NCI-H748 (cell line): ENCODE measurements around the gene IFT88.

ENCODE experiments used
- DNase-seq: peaks from one replicate; lab custom pipeline; 2025; ENCODE audit not compliant: unreplicated experiment; lab: John Stamatoyannopoulos, UW

IFT88 gene

GRCh38 chr13:20684546-20684945 is 117.6 kb downstream of the IFT88 start:
- DNase-seq: no peak

GRCh38 chr13:20685092-20685491 is 118.1 kb downstream of the IFT88 start:
- no peak for DNase-seq

- no peak for DNase-seq
Measured at GRCh38 chr13:20686167-20686566, 119.2 kb downstream of the IFT88 start.

- DNase-seq: no peak
Measured at GRCh38 chr13:20686863-20687579, 120.1 kb downstream of the IFT88 start.

- no peak for DNase-seq
Measured at GRCh38 chr13:20689291-20689690, 122.3 kb downstream of the IFT88 start.

GRCh38 chr13:20691616-20692015 is 124.7 kb downstream of the IFT88 start:
- DNase-seq: no peak

GRCh38 chr13:20696073-20696472 is 129.1 kb downstream of the IFT88 start:
- no peak for DNase-seq

- no peak for DNase-seq
Measured at GRCh38 chr13:20699715-20700114, 132.8 kb downstream of the IFT88 start.

- no peak for DNase-seq
Measured at GRCh38 chr13:20700288-20700687, 133.3 kb downstream of the IFT88 start.

GRCh38 chr13:20701461-20701860 is 134.5 kb downstream of the IFT88 start:
- DNase-seq: no peak

GRCh38 chr13:20702530-20702914 is 135.6 kb downstream of the IFT88 start:
- peak; percentile 65 for DNase-seq

GRCh38 chr13:20702915-20703779 is 136.2 kb downstream of the IFT88 start, which contains the start of gene IL17D:
IL17D (plus strand) TSS chr13:20703699; CDS start chr13:20704002, 303 bp downstream.
- DNase-seq: peak; percentile 79

GRCh38 chr13:20703780-20704458 is 137.0 kb downstream of the IFT88 start:
- peak; percentile 97 for DNase-seq

GRCh38 chr13:20704459-20705069 is 137.6 kb downstream of the IFT88 start:
- peak; percentile 76 for DNase-seq

GRCh38 chr13:20706661-20707060 is 139.7 kb downstream of the IFT88 start:
- DNase-seq: no peak

GRCh38 chr13:20708216-20708615 is 141.3 kb downstream of the IFT88 start:
- DNase-seq: no peak

- DNase-seq: no peak
Measured at GRCh38 chr13:20709369-20709768, 142.4 kb downstream of the IFT88 start.

GRCh38 chr13:20709782-20710181 is 142.8 kb downstream of the IFT88 start:
- no peak for DNase-seq

GRCh38 chr13:20711301-20712044 is 144.5 kb downstream of the IFT88 start:
- DNase-seq: peak; percentile 46

GRCh38 chr13:20713014-20713376 is 146.0 kb downstream of the IFT88 start:
- DNase-seq: peak; percentile 65

- no peak for DNase-seq
Measured at GRCh38 chr13:20713751-20714150, 146.8 kb downstream of the IFT88 start.
